HTR-8/SVneo (cell line): Measurements from ENCODE around the gene TRIM49D2.
"Not testable (repeated sequence)": the region's sequence is repeated elsewhere in the genome, so short reads cannot be mapped to it uniquely, and the experiment has no call there.

Experiments
- DNase-seq: peaks from one replicate; pipeline ENCODE4 v3.0.0; 2011; ENCODE audit warnings: low spot score, mixed read lengths; ENCODE audit not compliant: insufficient read length
- FAIRE-seq: peaks from 2 replicates; lab custom pipeline; 2011; peaks lifted over from hg19 to GRCh38; lab: Jason Lieb, UNC

The TRIM49D2 gene

GRCh38 chr11:89923764-89924163 is at the start of gene TRIM49D2:
Gene TRIM49D2, plus strand, starts transcription at chr11:89924064. Its CDS starts 2,698 bp downstream, at chr11:89926762.
- DNase-seq, FAIRE-seq: not testable (repeated sequence)

GRCh38 chr11:89877511-89877910 is 46.4 kb upstream of the TRIM49D2 start:
- not testable (repeated sequence) for DNase-seq, FAIRE-seq

GRCh38 chr11:89893245-89893644 is 30.6 kb upstream of the TRIM49D2 start:
- DNase-seq = not testable (repeated sequence)
- peak; percentile 40 for FAIRE-seq

- FAIRE-seq, DNase-seq: not testable (repeated sequence)
These were observed 23.1 kb upstream of the TRIM49D2 start for GRCh38 chr11:89900809-89901208.

GRCh38 chr11:89922195-89922660 is 1.6 kb upstream of the TRIM49D2 start, which contains the start of gene TRIM49D1:
Gene TRIM49D1, minus strand, starts transcription at chr11:89922245. Its CDS starts 4,535 bp downstream, at chr11:89917710.
- FAIRE-seq (no peak), DNase-seq (no peak)

- FAIRE-seq, DNase-seq: not testable (repeated sequence)
These were observed 37.0 kb downstream of the TRIM49D2 start for GRCh38 chr11:89960833-89961232.

- not testable (repeated sequence) for DNase-seq, FAIRE-seq
These were observed 41.9 kb downstream of the TRIM49D2 start, which contains the start of gene TRIM64 for GRCh38 chr11:89965737-89966136. Gene TRIM64, plus strand, starts transcription at chr11:89966037. Its CDS starts 2,467 bp downstream, at chr11:89968504.
